ENCODE data around the gene MRPL17. TPM values are rescaled to one million over a fixed set of nuclear protein-coding genes. Genes with fewer than 3 reads are reported as not detected.

The MRPL17 gene
- total RNA-seq, 1 experiment from 2014 or later, result 98.5 TPM

DNA sequence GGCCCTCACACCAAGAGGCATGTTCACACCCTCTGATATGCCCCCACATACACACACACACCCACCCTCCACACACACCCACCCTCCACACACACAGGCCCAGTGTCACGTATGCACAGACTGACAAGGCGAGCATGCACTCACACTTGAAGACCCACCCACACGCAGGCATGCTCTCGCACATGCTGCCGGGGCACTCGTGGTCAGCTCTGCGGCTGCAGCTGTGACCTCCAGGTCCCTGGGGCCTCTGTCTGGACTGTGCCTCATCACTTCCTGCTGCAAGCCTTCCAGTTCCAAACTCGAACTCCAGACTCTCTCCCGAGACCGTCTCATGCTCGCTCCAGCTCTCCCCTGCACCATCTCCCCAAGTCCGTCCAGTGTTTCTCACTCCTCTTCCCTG lies 37.1 kb downstream of the MRPL17 start:
- H3K36me3 ChIP-seq (ENCODE audit: insufficient read depth, low read length, poor library complexity, severe bottlenecking), result no peaks in the 10 kb centered on the region
- CTCF ChIA-PET, result no interaction called here
- no peaks in the 10 kb centered on the region for H3K27me3 ChIP-seq (replicated peaks; ENCODE audit: insufficient read depth, low read depth, low read length, poor library complexity)
- intact Hi-C loops (cut with micrococcal nuclease; ENCODE audit: unreplicated experiment), result no loop called here
- H3K4me1 ChIP-seq (ENCODE audit: insufficient read depth, low read length, poor library complexity, severe bottlenecking), result peaks cover 15% of the 10 kb centered on the region
- BruUV-seq (replicated peaks), result no TSS peak
- no peak for TF ChIP-seq EZH2 (IDR thresholded peaks at IDR 0.05; ENCODE audit: borderline replicate concordance, low read depth, low read length, poor library complexity, severe bottlenecking)
- TF ChIP-seq, protein P1, sequence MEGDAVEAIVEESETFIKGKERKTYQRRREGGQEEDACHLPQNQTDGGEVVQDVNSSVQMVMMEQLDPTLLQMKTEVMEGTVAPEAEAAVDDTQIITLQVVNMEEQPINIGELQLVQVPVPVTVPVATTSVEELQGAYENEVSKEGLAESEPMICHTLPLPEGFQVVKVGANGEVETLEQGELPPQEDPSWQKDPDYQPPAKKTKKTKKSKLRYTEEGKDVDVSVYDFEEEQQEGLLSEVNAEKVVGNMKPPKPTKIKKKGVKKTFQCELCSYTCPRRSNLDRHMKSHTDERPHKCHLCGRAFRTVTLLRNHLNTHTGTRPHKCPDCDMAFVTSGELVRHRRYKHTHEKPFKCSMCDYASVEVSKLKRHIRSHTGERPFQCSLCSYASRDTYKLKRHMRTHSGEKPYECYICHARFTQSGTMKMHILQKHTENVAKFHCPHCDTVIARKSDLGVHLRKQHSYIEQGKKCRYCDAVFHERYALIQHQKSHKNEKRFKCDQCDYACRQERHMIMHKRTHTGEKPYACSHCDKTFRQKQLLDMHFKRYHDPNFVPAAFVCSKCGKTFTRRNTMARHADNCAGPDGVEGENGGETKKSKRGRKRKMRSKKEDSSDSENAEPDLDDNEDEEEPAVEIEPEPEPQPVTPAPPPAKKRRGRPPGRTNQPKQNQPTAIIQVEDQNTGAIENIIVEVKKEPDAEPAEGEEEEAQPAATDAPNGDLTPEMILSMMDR (conservative IDR thresholded peaks at IDR 0.05; ENCODE audit: low read depth, low read length), result no peak
- POLR2A ChIA-PET (ENCODE audit: low non-redundant PET), result interaction anchor here (0.6 kb wide), 1 partner anchor 621 kb away, joined by 13 read pairs; no protein-coding TSS in a partner anchor
- H3K4me3 ChIP-seq (ENCODE audit: low read depth, low read length, poor library complexity, severe bottlenecking), result no peak overlapping the region
- H3K27ac ChIP-seq (ENCODE audit: low read depth, low read length, poor library complexity, severe bottlenecking), result no peak overlapping the region
- DNase-seq (ENCODE audit: low spot score), result no peak
- no peaks in the 10 kb centered on the region for H3K9me3 ChIP-seq (ENCODE audit: low read depth, low read length, poor library complexity, severe bottlenecking)

DNA sequence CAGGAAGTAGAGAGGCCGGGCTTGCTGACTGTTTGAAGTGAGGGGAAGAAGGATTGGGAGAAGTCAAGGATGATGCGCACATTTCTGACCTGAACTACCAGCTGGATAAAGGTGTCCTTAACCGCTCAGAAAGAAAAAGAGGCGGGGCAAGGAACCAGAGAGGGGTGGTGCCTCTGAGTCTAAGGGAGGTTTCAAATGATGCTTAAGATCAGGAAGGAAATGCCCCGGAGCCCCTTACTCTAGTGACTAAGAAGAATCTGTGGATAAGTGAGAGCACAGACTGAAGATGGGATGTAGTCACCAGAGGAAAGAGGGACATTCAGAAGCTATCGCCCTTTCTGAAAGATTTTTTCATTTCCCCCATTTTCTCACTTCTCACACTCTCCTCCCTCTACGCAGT lies 40.2 kb downstream of the MRPL17 start:
- Histone ChIP-seq H3K36me3 (ENCODE audit: insufficient read depth, low read length, poor library complexity, severe bottlenecking) (no peaks in the 10 kb centered on the region), H3K27me3 (replicated peaks; ENCODE audit: insufficient read depth, low read depth, low read length, poor library complexity) (no peaks in the 10 kb centered on the region), H3K9me3 (ENCODE audit: low read depth, low read length, poor library complexity, severe bottlenecking) (no peaks in the 10 kb centered on the region), H3K27ac (ENCODE audit: low read depth, low read length, poor library complexity, severe bottlenecking) (no peak overlapping the region), H3K4me1 (ENCODE audit: insufficient read depth, low read length, poor library complexity, severe bottlenecking) (peaks cover 15% of the 10 kb centered on the region), H3K4me3 (ENCODE audit: low read depth, low read length, poor library complexity, severe bottlenecking) (no peak overlapping the region)
- CTCF ChIA-PET, result no interaction called here
- TF ChIP-seq EZH2 (IDR thresholded peaks at IDR 0.05; ENCODE audit: borderline replicate concordance, low read depth, low read length, poor library complexity, severe bottlenecking), result no peak
- TF ChIP-seq, protein P1 (conservative IDR thresholded peaks at IDR 0.05; ENCODE audit: low read depth, low read length), result no peak
- POLR2A ChIA-PET (ENCODE audit: low non-redundant PET), result no interaction called here
- no peak for DNase-seq (ENCODE audit: low spot score)
- BruUV-seq (replicated peaks), result no TSS peak
- intact Hi-C loops (cut with micrococcal nuclease; ENCODE audit: unreplicated experiment), result no loop called here

DNA sequence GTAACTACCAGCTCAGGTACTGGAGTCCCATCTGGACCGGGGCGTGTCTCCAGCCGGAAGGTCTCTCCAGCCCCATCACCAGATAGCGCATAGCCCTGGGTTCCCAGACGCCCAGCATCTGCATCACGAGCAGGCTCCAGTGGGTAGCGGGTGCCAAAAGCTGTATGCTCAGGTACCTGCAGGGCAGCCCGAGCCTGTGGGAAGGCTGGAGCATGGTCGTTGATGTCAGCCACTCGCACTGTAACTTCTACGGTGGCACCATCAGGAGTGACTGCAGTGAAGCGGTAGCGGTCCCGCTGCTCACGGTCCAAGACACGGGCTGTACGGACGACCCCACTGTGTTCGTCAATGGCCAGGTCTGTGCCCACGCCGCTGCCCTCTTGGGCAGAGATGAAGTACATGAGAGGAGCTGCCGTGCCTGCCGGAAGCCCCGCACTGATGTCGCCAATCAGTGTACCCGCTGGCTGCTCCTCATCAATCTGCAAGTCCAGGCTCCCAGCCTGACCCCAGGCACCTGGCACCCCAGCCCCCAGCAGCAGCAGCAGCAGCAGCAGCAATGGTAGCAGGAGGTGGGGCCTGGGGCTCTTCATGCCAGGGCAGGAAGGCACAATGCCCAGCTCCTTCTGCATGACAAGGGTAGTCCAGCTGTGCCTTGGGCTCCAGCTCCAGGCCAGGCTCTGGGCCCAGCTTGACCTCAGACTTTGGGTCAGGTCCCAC lies 42.0 kb downstream of the MRPL17 start:
- H3K4me1 ChIP-seq (ENCODE audit: insufficient read depth, low read length, poor library complexity, severe bottlenecking), result no peaks in the 10 kb centered on the region
- H3K36me3 ChIP-seq (ENCODE audit: insufficient read depth, low read length, poor library complexity, severe bottlenecking), result no peaks in the 10 kb centered on the region
- H3K4me3 ChIP-seq (ENCODE audit: low read depth, low read length, poor library complexity, severe bottlenecking), result no peak overlapping the region
- H3K27me3 ChIP-seq (replicated peaks; ENCODE audit: insufficient read depth, low read depth, low read length, poor library complexity), result no peaks in the 10 kb centered on the region
- BruUV-seq (replicated peaks), result no TSS peak
- intact Hi-C loops (cut with micrococcal nuclease; ENCODE audit: unreplicated experiment), result no loop called here
- TF ChIP-seq, protein P1 (conservative IDR thresholded peaks at IDR 0.05; ENCODE audit: low read depth, low read length), result no peak
- DNase-seq (ENCODE audit: low spot score), result no peak
- POLR2A ChIA-PET (ENCODE audit: low non-redundant PET), result no interaction called here
- no peaks in the 10 kb centered on the region for H3K9me3 ChIP-seq (ENCODE audit: low read depth, low read length, poor library complexity, severe bottlenecking)
- CTCF ChIA-PET, result no interaction called here
- H3K27ac ChIP-seq (ENCODE audit: low read depth, low read length, poor library complexity, severe bottlenecking), result no peak overlapping the region

Measured in A673 (cell line).